Raji (cell line): ENCODE measurements around the gene SLC26A1.

Experiments used
- POLR2A ChIP-seq: IDR thresholded peaks from 2 replicates; pipeline ENCODE4 v1.6.1; 2011; ENCODE audit warnings: low read depth, low read length, control low read depth; ENCODE audit not compliant: insufficient read depth

The SLC26A1 gene

GRCh38 chr4:987624-988513 is 5.3 kb downstream of the SLC26A1 start:
- TF ChIP-seq POLR2A = no peak

GRCh38 chr4:986879-987623 is 6.2 kb downstream of the SLC26A1 start, which contains the start of gene IDUA:
Gene IDUA (plus strand): TSS chr4:987044. CDS start chr4:987085, 41 bp downstream.
- TF ChIP-seq POLR2A = no peak

GRCh38 chr4:986428-986878 is 6.8 kb downstream of the SLC26A1 start:
- TF ChIP-seq POLR2A = no peak

- TF ChIP-seq POLR2A = no peak
Observed at GRCh38 chr4:985123-985830, 7.9 kb downstream of the SLC26A1 start.

GRCh38 chr4:984336-985054 is 8.7 kb downstream of the SLC26A1 start:
- no peak for TF ChIP-seq POLR2A

- no peak for TF ChIP-seq POLR2A
Observed at GRCh38 chr4:982814-983213, 10.4 kb downstream of the SLC26A1 start.

GRCh38 chr4:982291-982690 is 10.9 kb downstream of the SLC26A1 start:
- no peak for TF ChIP-seq POLR2A

GRCh38 chr4:978957-979701 is 14.1 kb downstream of the SLC26A1 start:
- no peak for TF ChIP-seq POLR2A

GRCh38 chr4:974668-975067 is 18.5 kb downstream of the SLC26A1 start:
- TF ChIP-seq POLR2A = no peak

- TF ChIP-seq POLR2A = no peak
Observed at GRCh38 chr4:973431-974397, 19.5 kb downstream of the SLC26A1 start, which contains the start of gene DGKQ. Gene DGKQ (minus strand): TSS chr4:973569. CDS start chr4:973482, 87 bp downstream.

- no peak for TF ChIP-seq POLR2A
Observed at GRCh38 chr4:972651-973424, 20.4 kb downstream of the SLC26A1 start.

GRCh38 chr4:971666-972500 is 21.3 kb downstream of the SLC26A1 start:
- TF ChIP-seq POLR2A = no peak
